Measurements from ENCODE around the gene ADGRE3. TPM values are rescaled to one million over a fixed set of nuclear protein-coding genes. Genes with fewer than 3 reads are reported as not detected.
"Not testable (repeated sequence)": the region's sequence is repeated elsewhere in the genome, so short reads cannot be mapped to it uniquely, and the experiment has no call there.

Gene ADGRE3
- total RNA-seq, 1 donor from 2014 or later, result not detected

DNA sequence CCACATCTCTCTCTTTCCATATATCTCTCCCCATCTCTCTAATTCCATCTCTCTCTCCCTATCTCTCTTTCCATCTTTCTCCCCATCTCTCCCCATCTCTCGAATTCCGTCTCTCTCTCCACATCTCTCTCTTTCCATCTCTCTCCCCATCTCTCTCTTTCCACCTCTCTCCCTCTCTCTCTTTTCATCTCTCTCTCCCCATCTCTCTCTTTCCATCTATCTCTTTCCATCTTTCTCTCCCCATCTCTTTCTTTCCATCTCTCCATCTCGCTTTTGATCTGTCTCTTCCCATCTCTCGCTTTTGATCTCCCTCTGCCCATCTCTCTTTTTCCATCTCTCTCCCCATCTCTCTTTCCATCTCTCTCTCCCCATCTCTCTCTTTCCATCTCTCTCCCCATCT, 25.6 kb downstream of the ADGRE3 start:
- Histone ChIP-seq H3K4me3 (ENCODE audit: low read depth, low read length) (no peak overlapping the region), H3K36me3 (ENCODE audit: control insufficient read depth, insufficient read depth, low read length) (no peaks in the 10 kb centered on the region), H3K27me3 (ENCODE audit: control insufficient read depth, insufficient read depth, low read length) (no peaks in the 10 kb centered on the region)
- DNase-seq (ENCODE audit: low read depth), result no peak
- TF ChIP-seq, protein P1, sequence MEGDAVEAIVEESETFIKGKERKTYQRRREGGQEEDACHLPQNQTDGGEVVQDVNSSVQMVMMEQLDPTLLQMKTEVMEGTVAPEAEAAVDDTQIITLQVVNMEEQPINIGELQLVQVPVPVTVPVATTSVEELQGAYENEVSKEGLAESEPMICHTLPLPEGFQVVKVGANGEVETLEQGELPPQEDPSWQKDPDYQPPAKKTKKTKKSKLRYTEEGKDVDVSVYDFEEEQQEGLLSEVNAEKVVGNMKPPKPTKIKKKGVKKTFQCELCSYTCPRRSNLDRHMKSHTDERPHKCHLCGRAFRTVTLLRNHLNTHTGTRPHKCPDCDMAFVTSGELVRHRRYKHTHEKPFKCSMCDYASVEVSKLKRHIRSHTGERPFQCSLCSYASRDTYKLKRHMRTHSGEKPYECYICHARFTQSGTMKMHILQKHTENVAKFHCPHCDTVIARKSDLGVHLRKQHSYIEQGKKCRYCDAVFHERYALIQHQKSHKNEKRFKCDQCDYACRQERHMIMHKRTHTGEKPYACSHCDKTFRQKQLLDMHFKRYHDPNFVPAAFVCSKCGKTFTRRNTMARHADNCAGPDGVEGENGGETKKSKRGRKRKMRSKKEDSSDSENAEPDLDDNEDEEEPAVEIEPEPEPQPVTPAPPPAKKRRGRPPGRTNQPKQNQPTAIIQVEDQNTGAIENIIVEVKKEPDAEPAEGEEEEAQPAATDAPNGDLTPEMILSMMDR (IDR thresholded peaks at IDR 0.05; ENCODE audit: insufficient read depth, low read length, poor library complexity, severe bottlenecking), result no peak

DNA sequence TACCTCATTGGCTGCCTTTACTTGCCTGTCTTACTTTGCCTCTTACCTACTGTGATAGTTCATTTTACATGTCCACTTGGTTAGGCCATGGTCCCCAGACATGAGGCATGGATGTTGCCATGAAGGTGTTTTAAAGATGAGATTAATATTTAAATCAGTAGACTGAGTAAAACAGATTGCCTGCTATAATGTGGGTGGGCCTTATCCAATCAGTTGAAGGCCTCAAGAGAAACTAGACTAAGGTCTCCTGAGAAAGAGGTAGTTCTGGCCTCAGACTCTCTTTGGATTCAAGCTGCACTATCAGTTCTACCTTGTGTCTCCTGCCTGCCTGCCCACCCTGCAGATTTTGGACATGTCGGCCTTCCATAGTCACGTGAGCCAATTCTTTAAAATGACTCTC, 26.1 kb downstream of the ADGRE3 start:
- no peaks in the 10 kb centered on the region for H3K27me3 ChIP-seq (ENCODE audit: control insufficient read depth, insufficient read depth, low read length)
- no peak for DNase-seq (ENCODE audit: low read depth)
- TF ChIP-seq, protein P1 (IDR thresholded peaks at IDR 0.05; ENCODE audit: insufficient read depth, low read length, poor library complexity, severe bottlenecking), result no peak
- H3K4me3 ChIP-seq (ENCODE audit: low read depth, low read length), result no peak overlapping the region
- no peaks in the 10 kb centered on the region for H3K36me3 ChIP-seq (ENCODE audit: control insufficient read depth, insufficient read depth, low read length)

DNA sequence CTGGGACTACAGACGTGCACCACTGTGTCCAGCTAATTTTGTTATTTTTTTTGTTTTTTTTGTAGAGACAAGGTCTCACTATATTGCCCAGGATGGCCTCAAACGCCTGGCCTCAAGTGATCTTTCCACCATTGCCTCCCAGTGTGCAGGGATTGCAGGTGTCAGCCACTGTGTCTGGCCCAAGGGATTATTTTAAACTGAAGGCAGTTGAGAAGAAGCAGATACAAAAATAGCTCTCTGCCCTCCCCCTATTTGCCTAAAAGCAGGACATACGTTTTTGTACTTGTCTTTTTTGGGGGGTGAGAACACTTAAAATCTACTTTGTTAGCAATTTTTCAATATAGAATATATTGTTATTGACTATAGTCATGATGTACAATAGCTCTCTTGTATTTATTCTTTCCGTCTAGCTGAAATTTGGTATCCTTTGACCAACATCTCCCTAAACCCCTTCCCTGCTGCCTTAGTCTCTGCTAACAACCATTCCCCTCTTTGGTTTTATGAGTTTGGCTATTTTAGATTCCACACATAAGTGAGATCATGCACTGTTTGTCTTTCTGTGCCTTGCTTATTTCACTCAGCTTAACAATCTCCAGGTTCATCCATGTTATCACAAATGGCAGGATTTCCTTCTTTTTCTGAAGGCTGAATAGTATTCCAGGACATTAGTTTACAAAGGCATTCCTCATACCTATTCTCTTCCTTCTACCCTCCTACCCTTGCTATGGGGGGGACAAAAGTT, 34.9 kb downstream of the ADGRE3 start:
- TF ChIP-seq, protein P1 (IDR thresholded peaks at IDR 0.05; ENCODE audit: insufficient read depth, low read length, poor library complexity, severe bottlenecking), result no peak
- no peak overlapping the region for H3K4me3 ChIP-seq (ENCODE audit: low read depth, low read length)
- no peaks in the 10 kb centered on the region for H3K36me3 ChIP-seq (ENCODE audit: control insufficient read depth, insufficient read depth, low read length)
- H3K27me3 ChIP-seq (ENCODE audit: control insufficient read depth, insufficient read depth, low read length), result no peaks in the 10 kb centered on the region
- DNase-seq (ENCODE audit: low read depth), result no peak

DNA sequence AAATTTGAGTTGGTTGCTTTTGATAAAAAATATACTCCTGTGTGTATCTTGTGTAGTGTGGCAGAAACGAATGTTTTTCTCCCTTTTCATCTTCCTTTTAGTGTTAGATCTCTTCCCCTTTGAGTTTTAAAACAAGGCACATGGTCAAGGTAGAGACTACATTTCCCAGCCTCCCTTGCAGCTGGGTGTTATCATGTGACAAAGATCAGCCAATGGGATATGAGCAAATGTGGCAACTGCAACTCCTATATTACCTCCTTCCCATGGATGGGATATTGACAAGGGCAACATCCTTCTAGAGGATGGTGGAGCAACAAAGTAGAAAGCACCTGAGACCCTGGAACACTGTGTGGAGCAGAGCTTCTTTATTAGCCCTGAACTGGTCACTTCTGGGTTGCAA, 42.4 kb downstream of the ADGRE3 start:
- H3K36me3 ChIP-seq (ENCODE audit: control insufficient read depth, insufficient read depth, low read length), result no peaks in the 10 kb centered on the region
- no peak overlapping the region for H3K4me3 ChIP-seq (ENCODE audit: low read depth, low read length)
- DNase-seq (ENCODE audit: low read depth), result no peak
- no peaks in the 10 kb centered on the region for H3K27me3 ChIP-seq (ENCODE audit: control insufficient read depth, insufficient read depth, low read length)
- TF ChIP-seq, protein P1 (IDR thresholded peaks at IDR 0.05; ENCODE audit: insufficient read depth, low read length, poor library complexity, severe bottlenecking), result no peak

DNA sequence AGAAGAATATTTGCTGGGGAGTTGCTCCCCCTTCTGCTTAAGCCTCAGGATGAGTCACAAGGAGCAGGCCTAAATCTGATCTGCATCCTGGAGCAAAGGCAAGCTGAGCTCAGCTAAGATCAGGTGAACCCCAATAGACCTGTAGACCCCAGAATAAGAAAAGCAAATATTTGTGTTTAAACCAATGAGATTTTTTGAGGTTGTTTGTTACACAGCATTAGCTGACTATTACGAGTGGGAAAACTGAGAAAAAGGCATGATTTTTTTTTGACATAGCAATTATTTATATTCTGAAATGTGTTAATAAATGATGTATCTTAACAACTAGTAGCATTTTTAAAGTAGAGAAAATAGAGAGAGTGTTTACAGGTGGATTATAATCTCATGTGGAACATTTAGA, 45.1 kb downstream of the ADGRE3 start:
- TF ChIP-seq, protein P1 (IDR thresholded peaks at IDR 0.05; ENCODE audit: insufficient read depth, low read length, poor library complexity, severe bottlenecking), result no peak
- H3K27me3 ChIP-seq (ENCODE audit: control insufficient read depth, insufficient read depth, low read length), result no peaks in the 10 kb centered on the region
- no peak for DNase-seq (ENCODE audit: low read depth)
- H3K4me3 ChIP-seq (ENCODE audit: low read depth, low read length), result no peak overlapping the region
- H3K36me3 ChIP-seq (ENCODE audit: control insufficient read depth, insufficient read depth, low read length), result no peaks in the 10 kb centered on the region

DNA sequence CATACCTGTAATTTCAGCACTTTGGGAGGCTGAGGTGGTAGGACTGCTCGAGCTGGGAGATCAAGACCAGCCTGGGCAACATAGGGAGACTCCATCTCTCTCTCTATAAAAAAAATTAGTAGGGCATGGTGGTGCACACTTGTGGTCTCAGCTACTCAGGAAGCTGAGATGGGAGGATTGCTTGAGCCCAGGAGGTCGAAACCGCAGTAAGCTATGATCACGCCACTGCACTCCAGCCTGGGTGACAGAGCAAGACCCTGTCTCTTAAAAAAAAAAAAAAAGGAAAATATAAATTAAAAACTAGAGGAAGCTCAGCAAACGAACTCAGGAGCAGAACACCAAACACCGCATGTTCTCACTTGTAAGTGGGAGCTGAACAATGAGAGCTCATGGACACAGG, 50.2 kb downstream of the ADGRE3 start:
- H3K36me3 ChIP-seq (ENCODE audit: control insufficient read depth, insufficient read depth, low read length); H3K4me3 ChIP-seq (ENCODE audit: low read depth, low read length); DNase-seq (ENCODE audit: low read depth); H3K27me3 ChIP-seq (ENCODE audit: control insufficient read depth, insufficient read depth, low read length): not testable (repeated sequence)

Measured in kidney epithelial cell (primary cell).